Duodenal mucosa (tissue), 2 donors: ENCODE data around the gene GALNT18.

ENCODE experiments used
- H3K27ac ChIP-seq: one replicate; pipeline ENCODE4 v1.7.0; 2013; ENCODE audit warnings: low read depth, low read length
- H3K27me3 ChIP-seq, 2 donors: one replicate each; pipeline ENCODE4 v1.7.0; 2013; ENCODE audit warnings: low read length in 2 of 2, control low read depth in 1 of 2; ENCODE audit not compliant: insufficient read depth in 2 of 2, control insufficient read depth in 1 of 2
- H3K36me3 ChIP-seq, 2 donors: one replicate each; pipeline ENCODE4 v1.7.0; 2013; ENCODE audit warnings: low read length in 2 of 2, control low read depth in 1 of 2; ENCODE audit not compliant: insufficient read depth in 2 of 2, control insufficient read depth in 1 of 2
- H3K4me1 ChIP-seq, 2 donors: one replicate each; pipeline ENCODE4 v1.7.0; 2013; ENCODE audit warnings: low read length in 2 of 2, control low read depth in 1 of 2; ENCODE audit not compliant: insufficient read depth in 2 of 2, control insufficient read depth in 1 of 2
- H3K4me3 ChIP-seq, 2 donors: one replicate each; pipeline ENCODE4 v1.7.0; 2013; ENCODE audit warnings: low read length in 2 of 2, low read depth in 1 of 2
- H3K9ac ChIP-seq, 2 donors: one replicate each; pipeline ENCODE4 v1.7.0; 2013; ENCODE audit warnings: low read length in 2 of 2, low read depth in 1 of 2
- H3K9me3 ChIP-seq, 2 donors: one replicate each; pipeline ENCODE4 v1.7.0; 2013; ENCODE audit warnings: low read length in 2 of 2, control low read depth in 1 of 2; ENCODE audit not compliant: control insufficient read depth in 1 of 2

GALNT18 gene

GRCh38 chr11:11476971-11477645, 144.7 kb downstream of the GALNT18 start:
- H3K4me3 ChIP-seq = no peak overlapping the region
- H3K9me3 ChIP-seq = no peaks in the 10 kb centered on the region

DNA sequence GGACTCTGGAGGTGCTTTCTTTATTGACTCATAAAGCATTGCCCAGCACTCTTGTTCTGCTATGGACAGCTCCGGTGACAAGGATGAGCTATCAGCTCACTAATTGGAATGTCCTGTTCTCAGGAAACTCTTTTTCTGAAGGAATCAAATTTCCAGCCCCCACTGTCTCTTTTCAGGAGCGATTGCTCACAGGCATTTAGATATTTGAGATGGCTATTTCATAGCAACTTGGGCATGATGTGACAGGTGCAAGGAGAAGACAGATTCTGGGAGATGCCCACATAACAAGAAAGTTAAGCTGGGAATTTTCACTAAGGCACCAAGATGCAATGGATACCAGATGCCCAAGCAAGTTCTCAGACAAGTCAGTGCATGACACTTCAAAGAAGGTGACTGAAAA, 145.3 kb downstream of the GALNT18 start:
- Histone ChIP-seq H3K4me1 (no peaks in the 10 kb centered on the region), H3K9ac (no peak overlapping the region)

More at GRCh38 chr11:11476971-11477645, 144.7 kb downstream of the GALNT18 start:
- Histone ChIP-seq H3K27ac (no peak overlapping the region), H3K36me3 (no peaks in the 10 kb centered on the region), H3K27me3 (peaks cover 3 to 19% of the 10 kb centered on the region in 2 donors), H3K4me1 (no peaks in the 10 kb centered on the region), H3K9ac (no peak overlapping the region)

GRCh38 chr11:11472106-11472505, 149.7 kb downstream of the GALNT18 start:
- H3K9ac ChIP-seq = no peak overlapping the region

More for the DNA sequence above, 145.3 kb downstream of the GALNT18 start:
- H3K9me3 ChIP-seq = no peaks in the 10 kb centered on the region
- H3K27ac ChIP-seq = no peak overlapping the region
- H3K36me3 ChIP-seq = no peaks in the 10 kb centered on the region
- H3K27me3 ChIP-seq = peaks cover 3 to 19% of the 10 kb centered on the region in 2 donors
- no peak overlapping the region for H3K4me3 ChIP-seq

DNA sequence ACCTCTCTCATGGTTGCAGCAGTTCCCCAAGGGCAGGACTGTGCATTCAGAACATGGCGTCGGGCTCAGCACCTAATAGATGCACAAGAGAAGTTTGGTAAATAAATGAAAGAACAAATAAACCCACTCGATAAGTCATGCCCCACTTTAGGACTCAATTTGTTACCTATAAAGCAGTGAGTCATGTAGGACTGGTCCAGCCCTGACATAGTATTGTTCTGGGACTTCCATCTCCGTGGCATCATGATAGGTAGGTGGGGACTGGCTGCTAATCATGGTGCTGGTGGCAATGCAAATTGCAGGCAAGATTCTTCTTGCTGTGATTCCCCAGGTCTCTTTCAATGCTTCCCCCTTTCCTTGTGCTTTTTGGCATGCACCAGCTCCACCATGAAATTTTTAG, 150.6 kb downstream of the GALNT18 start:
- H3K4me3 ChIP-seq = no peak overlapping the region
- H3K9me3 ChIP-seq = no peaks in the 10 kb centered on the region
- H3K27me3 ChIP-seq = peaks cover 4 to 8% of the 10 kb centered on the region in 2 donors
- no peaks in the 10 kb centered on the region for H3K4me1 ChIP-seq
- no peaks in the 10 kb centered on the region for H3K36me3 ChIP-seq
- H3K27ac ChIP-seq = no peak overlapping the region
- no peak overlapping the region for H3K9ac ChIP-seq

More at GRCh38 chr11:11472106-11472505, 149.7 kb downstream of the GALNT18 start:
- H3K4me3 ChIP-seq = no peak overlapping the region
- no peaks in the 10 kb centered on the region for H3K36me3 ChIP-seq
- no peaks in the 10 kb centered on the region for H3K9me3 ChIP-seq
- no peak overlapping the region for H3K27ac ChIP-seq
- no peaks in the 10 kb centered on the region for H3K4me1 ChIP-seq
- H3K27me3 ChIP-seq = peaks cover 4 to 8% of the 10 kb centered on the region in 2 donors

- Histone ChIP-seq H3K36me3 (no peaks in the 10 kb centered on the region), H3K9ac (no peak overlapping the region), H3K4me1 (no peaks in the 10 kb centered on the region), H3K4me3 (no peak overlapping the region), H3K27ac (no peak overlapping the region), H3K9me3 (no peaks in the 10 kb centered on the region), H3K27me3 (peaks cover 3 to 4% of the 10 kb centered on the region in 2 donors)
Observed at GRCh38 chr11:11468954-11469353, 152.9 kb downstream of the GALNT18 start.

GRCh38 chr11:11467312-11467711, 154.5 kb downstream of the GALNT18 start:
- Histone ChIP-seq H3K4me1 (no peaks in the 10 kb centered on the region), H3K27ac (no peak overlapping the region), H3K36me3 (no peaks in the 10 kb centered on the region), H3K9ac (no peak overlapping the region), H3K9me3 (no peaks in the 10 kb centered on the region), H3K4me3 (no peak overlapping the region), H3K27me3 (peaks cover 3 to 4% of the 10 kb centered on the region in 2 donors)

DNA sequence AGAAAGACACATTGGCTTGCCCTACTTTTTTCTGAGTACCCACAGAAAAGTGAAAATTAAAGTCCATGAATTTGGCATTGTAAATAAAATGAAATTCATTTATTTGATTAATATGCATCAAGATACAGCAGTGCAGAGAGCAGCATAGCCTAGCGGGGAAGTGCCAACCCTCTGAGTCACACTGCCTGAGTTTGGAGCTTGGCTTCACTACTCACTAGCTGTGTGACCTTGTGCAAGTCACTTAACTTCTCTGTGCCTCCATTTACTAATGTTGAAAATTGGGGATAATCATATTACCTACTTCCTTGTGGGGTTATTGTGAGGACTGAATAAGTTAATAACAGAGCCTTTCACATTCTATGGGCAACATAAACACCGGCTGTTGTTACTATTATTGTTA, 157.2 kb downstream of the GALNT18 start:
- Histone ChIP-seq H3K9me3 (no peaks in the 10 kb centered on the region), H3K4me3 (no peak overlapping the region), H3K9ac (no peak overlapping the region), H3K36me3 (no peaks in the 10 kb centered on the region), H3K27ac (no peak overlapping the region), H3K27me3 (peaks cover 2 to 3% of the 10 kb centered on the region in 2 donors), H3K4me1 (peaks cover 0 to 8% of the 10 kb centered on the region in 2 donors)

- Histone ChIP-seq H3K27ac (no peak overlapping the region), H3K9ac (no peak overlapping the region), H3K9me3 (no peaks in the 10 kb centered on the region), H3K4me1 (peaks cover 0 to 8% of the 10 kb centered on the region in 2 donors), H3K36me3 (no peaks in the 10 kb centered on the region), H3K4me3 (no peak overlapping the region), H3K27me3 (no peaks in the 10 kb centered on the region)
Observed at GRCh38 chr11:11463405-11463804, 158.4 kb downstream of the GALNT18 start.

- no peak overlapping the region for H3K9ac ChIP-seq
- no peak overlapping the region for H3K4me3 ChIP-seq
- no peaks in the 10 kb centered on the region for H3K36me3 ChIP-seq
- H3K9me3 ChIP-seq = no peaks in the 10 kb centered on the region
- H3K4me1 ChIP-seq = peaks cover 0 to 8% of the 10 kb centered on the region in 2 donors
- H3K27ac ChIP-seq = no peak overlapping the region
- H3K27me3 ChIP-seq = no peaks in the 10 kb centered on the region
Observed at GRCh38 chr11:11461473-11461872, 160.3 kb downstream of the GALNT18 start.

DNA sequence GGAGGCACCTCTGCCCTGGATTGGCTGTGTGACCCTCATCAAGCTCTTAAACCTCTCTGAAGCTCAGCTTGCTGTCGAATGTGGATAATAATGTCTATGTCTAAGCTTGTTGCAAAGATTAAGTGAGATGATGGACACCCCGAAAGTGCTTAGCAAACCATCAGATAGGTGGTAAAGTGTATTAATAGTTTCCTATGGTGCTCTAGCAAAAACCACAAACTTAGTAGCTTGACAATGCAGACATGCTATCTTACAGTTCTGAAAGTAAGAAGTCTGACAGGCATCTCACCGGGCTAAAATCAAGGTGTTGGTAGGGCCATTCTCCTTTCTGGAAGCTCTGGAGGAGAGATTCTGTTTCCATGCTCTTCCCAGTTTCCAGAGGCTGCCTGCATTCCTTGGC, 162.2 kb downstream of the GALNT18 start:
- H3K27me3 ChIP-seq = no peaks in the 10 kb centered on the region
- peaks cover 0 to 8% of the 10 kb centered on the region in 2 donors for H3K4me1 ChIP-seq
- no peak overlapping the region for H3K9ac ChIP-seq
- H3K9me3 ChIP-seq = no peaks in the 10 kb centered on the region
- no peaks in the 10 kb centered on the region for H3K36me3 ChIP-seq
- H3K27ac ChIP-seq = no peak overlapping the region
- H3K4me3 ChIP-seq = no peak overlapping the region
